Measurements from ENCODE around the gene XYLT1. TPM values are rescaled to one million over a fixed set of nuclear protein-coding genes. Genes with fewer than 3 reads are reported as not detected.

The XYLT1 gene
- total RNA-seq, 1 experiment from 2014 or later: not detected

DNA sequence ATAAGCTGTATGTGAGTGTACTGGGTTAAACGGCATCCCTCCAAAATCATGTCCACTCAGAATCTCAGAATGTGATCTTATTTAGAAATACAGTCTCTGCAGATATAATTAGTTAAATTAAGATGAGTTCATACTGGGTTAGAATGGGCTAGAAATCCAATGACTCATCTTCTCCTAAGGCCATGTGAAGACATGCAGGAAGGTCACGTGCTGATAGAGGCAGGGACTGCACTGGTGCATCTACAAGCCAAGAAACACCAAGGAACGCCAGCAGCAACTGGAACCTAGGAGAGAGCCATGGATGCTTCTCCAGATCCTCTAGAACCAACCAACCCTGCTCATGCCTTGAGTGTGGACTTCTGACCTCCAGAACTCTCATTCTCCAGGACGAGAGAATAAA is 241.0 kb downstream of the XYLT1 start:
- no peaks in the 10 kb centered on the region for H3K9me2 ChIP-seq (replicated peaks; ENCODE audit: low read length)
- TF ChIP-seq EZH2phosphoT487 (IDR thresholded peaks at IDR 0.05; ENCODE audit: borderline replicate concordance, low read length) (no peak), EZH2 (IDR thresholded peaks at IDR 0.05; ENCODE audit: low read length, unreplicated experiment) (no peak)
- TF ChIP-seq, protein P1, sequence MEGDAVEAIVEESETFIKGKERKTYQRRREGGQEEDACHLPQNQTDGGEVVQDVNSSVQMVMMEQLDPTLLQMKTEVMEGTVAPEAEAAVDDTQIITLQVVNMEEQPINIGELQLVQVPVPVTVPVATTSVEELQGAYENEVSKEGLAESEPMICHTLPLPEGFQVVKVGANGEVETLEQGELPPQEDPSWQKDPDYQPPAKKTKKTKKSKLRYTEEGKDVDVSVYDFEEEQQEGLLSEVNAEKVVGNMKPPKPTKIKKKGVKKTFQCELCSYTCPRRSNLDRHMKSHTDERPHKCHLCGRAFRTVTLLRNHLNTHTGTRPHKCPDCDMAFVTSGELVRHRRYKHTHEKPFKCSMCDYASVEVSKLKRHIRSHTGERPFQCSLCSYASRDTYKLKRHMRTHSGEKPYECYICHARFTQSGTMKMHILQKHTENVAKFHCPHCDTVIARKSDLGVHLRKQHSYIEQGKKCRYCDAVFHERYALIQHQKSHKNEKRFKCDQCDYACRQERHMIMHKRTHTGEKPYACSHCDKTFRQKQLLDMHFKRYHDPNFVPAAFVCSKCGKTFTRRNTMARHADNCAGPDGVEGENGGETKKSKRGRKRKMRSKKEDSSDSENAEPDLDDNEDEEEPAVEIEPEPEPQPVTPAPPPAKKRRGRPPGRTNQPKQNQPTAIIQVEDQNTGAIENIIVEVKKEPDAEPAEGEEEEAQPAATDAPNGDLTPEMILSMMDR (conservative IDR thresholded peaks at IDR 0.05; ENCODE audit: low read depth, low read length): no peak
- no TSS peak for BruUV-seq (replicated peaks)
- ATAC-seq (no peak), DNase-seq (no peak)
- H3K36me3 ChIP-seq (ENCODE audit: low read depth, low read length): no peaks in the 10 kb centered on the region
- intact Hi-C loops (cut with micrococcal nuclease): no loop called here
- no peaks in the 10 kb centered on the region for H3K27me3 ChIP-seq (ENCODE audit: low read length)
- no peak overlapping the region for H3K27ac ChIP-seq (ENCODE audit: low read length)
- no peaks in the 10 kb centered on the region for H4K20me1 ChIP-seq (ENCODE audit: low read length)
- H3F3A ChIP-seq (ENCODE audit: low read length, unreplicated experiment): no peaks in the 10 kb centered on the region
- CTCF ChIA-PET: no interaction called here
- no peak overlapping the region for H3K4me3 ChIP-seq (ENCODE audit: low read length)
- no peaks in the 10 kb centered on the region for H3K4me1 ChIP-seq (ENCODE audit: insufficient read depth, low read length)
- H3K4me2 ChIP-seq (ENCODE audit: low read length): no peak overlapping the region
- H2AFZ ChIP-seq (ENCODE audit: low read length): no peak overlapping the region
- H3K9me3 ChIP-seq (ENCODE audit: low read length): no peaks in the 10 kb centered on the region
- POLR2A ChIA-PET (ENCODE audit: unreplicated experiment): no interaction called here
- H3K79me2 ChIP-seq (ENCODE audit: low read length): no peaks in the 10 kb centered on the region
- H3K9ac ChIP-seq (ENCODE audit: low read length): no peak overlapping the region

DNA sequence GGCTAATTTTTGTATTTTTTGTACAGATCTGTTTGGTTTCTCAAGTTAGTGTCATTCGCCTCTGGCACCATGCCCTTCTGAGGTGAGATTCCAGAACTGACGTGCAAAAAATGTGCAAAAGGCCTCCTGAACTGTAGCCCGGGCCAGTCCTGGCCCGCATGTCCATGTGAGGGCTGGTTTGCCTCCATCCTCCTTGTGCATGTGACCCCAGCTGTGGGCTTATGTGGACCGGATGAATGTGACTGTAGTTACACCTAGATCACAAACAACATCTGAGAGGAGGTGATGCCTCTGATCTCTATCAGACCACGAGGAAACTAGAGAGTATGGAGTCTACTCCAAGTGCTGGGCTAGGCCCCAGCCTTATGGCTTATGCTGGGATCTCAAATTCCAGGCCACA is 241.6 kb downstream of the XYLT1 start:
- ChIA-PET POLR2A (ENCODE audit: unreplicated experiment) (no interaction called here), CTCF (no interaction called here)
- no peaks in the 10 kb centered on the region for H3K9me3 ChIP-seq (ENCODE audit: low read length)
- H3K36me3 ChIP-seq (ENCODE audit: low read depth, low read length): no peaks in the 10 kb centered on the region
- H3K4me1 ChIP-seq (ENCODE audit: insufficient read depth, low read length): no peaks in the 10 kb centered on the region
- H3K27me3 ChIP-seq (ENCODE audit: low read length): no peaks in the 10 kb centered on the region
- ATAC-seq (no peak), DNase-seq (no peak)
- H3K4me2 ChIP-seq (ENCODE audit: low read length): no peak overlapping the region
- H3K27ac ChIP-seq (ENCODE audit: low read length): no peak overlapping the region
- no TSS peak for BruUV-seq (replicated peaks)
- H3K9me2 ChIP-seq (replicated peaks; ENCODE audit: low read length): no peaks in the 10 kb centered on the region
- no peak overlapping the region for H3K4me3 ChIP-seq (ENCODE audit: low read length)
- H2AFZ ChIP-seq (ENCODE audit: low read length): no peak overlapping the region
- TF ChIP-seq EZH2phosphoT487 (IDR thresholded peaks at IDR 0.05; ENCODE audit: borderline replicate concordance, low read length) (no peak), EZH2 (IDR thresholded peaks at IDR 0.05; ENCODE audit: low read length, unreplicated experiment) (no peak)
- TF ChIP-seq, protein P1 (conservative IDR thresholded peaks at IDR 0.05; ENCODE audit: low read depth, low read length): no peak
- no peaks in the 10 kb centered on the region for H3K79me2 ChIP-seq (ENCODE audit: low read length)
- no peak overlapping the region for H3K9ac ChIP-seq (ENCODE audit: low read length)
- no peaks in the 10 kb centered on the region for H4K20me1 ChIP-seq (ENCODE audit: low read length)
- intact Hi-C loops (cut with micrococcal nuclease): no loop called here
- H3F3A ChIP-seq (ENCODE audit: low read length, unreplicated experiment): no peaks in the 10 kb centered on the region

DNA sequence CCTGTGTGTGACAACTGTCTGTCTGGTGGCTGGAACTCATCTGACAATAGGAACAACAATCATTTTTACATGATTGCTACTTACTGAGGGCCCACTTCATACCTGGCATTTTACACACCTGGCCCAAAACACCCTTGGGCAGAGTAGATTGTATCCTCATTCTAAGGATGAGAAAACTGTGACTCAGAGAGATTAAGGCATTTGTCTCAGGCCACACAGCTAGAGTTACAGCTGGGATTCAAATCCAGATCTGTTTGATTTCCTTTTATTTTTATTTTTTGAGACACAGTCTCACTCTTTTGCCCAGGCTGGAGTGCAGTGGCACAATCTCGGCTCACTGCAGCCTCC is 242.1 kb downstream of the XYLT1 start:
- no peaks in the 10 kb centered on the region for H3K27me3 ChIP-seq (ENCODE audit: low read length)
- ATAC-seq (no peak), DNase-seq (no peak)
- no peaks in the 10 kb centered on the region for H3K9me3 ChIP-seq (ENCODE audit: low read length)
- H3K79me2 ChIP-seq (ENCODE audit: low read length): no peaks in the 10 kb centered on the region
- no peaks in the 10 kb centered on the region for H3K9me2 ChIP-seq (replicated peaks; ENCODE audit: low read length)
- H4K20me1 ChIP-seq (ENCODE audit: low read length): no peaks in the 10 kb centered on the region
- intact Hi-C loops (cut with micrococcal nuclease): no loop called here
- H3K4me3 ChIP-seq (ENCODE audit: low read length): no peak overlapping the region
- H3K4me1 ChIP-seq (ENCODE audit: insufficient read depth, low read length): no peaks in the 10 kb centered on the region
- ChIA-PET CTCF (no interaction called here), POLR2A (ENCODE audit: unreplicated experiment) (no interaction called here)
- TF ChIP-seq EZH2phosphoT487 (IDR thresholded peaks at IDR 0.05; ENCODE audit: borderline replicate concordance, low read length): no peak
- TF ChIP-seq, protein P1 (conservative IDR thresholded peaks at IDR 0.05; ENCODE audit: low read depth, low read length): no peak
- no peak for TF ChIP-seq EZH2 (IDR thresholded peaks at IDR 0.05; ENCODE audit: low read length, unreplicated experiment)
- H3F3A ChIP-seq (ENCODE audit: low read length, unreplicated experiment): no peaks in the 10 kb centered on the region
- no peak overlapping the region for H3K27ac ChIP-seq (ENCODE audit: low read length)
- H2AFZ ChIP-seq (ENCODE audit: low read length): no peak overlapping the region
- no TSS peak for BruUV-seq (replicated peaks)
- H3K9ac ChIP-seq (ENCODE audit: low read length): no peak overlapping the region
- no peaks in the 10 kb centered on the region for H3K36me3 ChIP-seq (ENCODE audit: low read depth, low read length)
- H3K4me2 ChIP-seq (ENCODE audit: low read length): no peak overlapping the region
